Fibroblast of pulmonary artery (primary cell): Measurements from ENCODE around the gene B4GALT4.

Experiments
- DNase-seq: peaks from one replicate; pipeline ENCODE4 v3.0.0-alpha.2; 2010; ENCODE audit warnings: low read depth
- H3K4me3 ChIP-seq: replicated peaks from 2 replicates; pipeline ENCODE4 v1.5.1; 2011; ENCODE audit warnings: low read depth, mild to moderate bottlenecking, control low read depth, low read length, moderate library complexity
- CTCF ChIP-seq: IDR thresholded peaks from 2 replicates; pipeline ENCODE4 v1.5.1; 2011; ENCODE audit warnings: mild to moderate bottlenecking, control low read depth, low read length, inconsistent platforms; ENCODE audit errors: missing control alignments

Gene B4GALT4

GRCh38 chr3:119227070-119227850 lies 13.4 kb downstream of the B4GALT4 start:
- DNase-seq: no peak
- no peak overlapping the region for H3K4me3 ChIP-seq
- TF ChIP-seq CTCF: no peak

GRCh38 chr3:119225121-119225520 lies 15.6 kb downstream of the B4GALT4 start:
- TF ChIP-seq CTCF: no peak
- no peak overlapping the region for H3K4me3 ChIP-seq
- DNase-seq: no peak

GRCh38 chr3:119223511-119223910 lies 17.2 kb downstream of the B4GALT4 start:
- H3K4me3 ChIP-seq: no peak overlapping the region
- no peak for DNase-seq
- no peak for TF ChIP-seq CTCF

- no peak overlapping the region for H3K4me3 ChIP-seq
- DNase-seq: no peak
- TF ChIP-seq CTCF: no peak
Observed at GRCh38 chr3:119222391-119222790, 18.3 kb downstream of the B4GALT4 start.

GRCh38 chr3:119221779-119222320 lies 18.8 kb downstream of the B4GALT4 start:
- no peak overlapping the region for H3K4me3 ChIP-seq
- no peak for DNase-seq
- no peak for TF ChIP-seq CTCF

- TF ChIP-seq CTCF: no peak
Observed at GRCh38 chr3:119220970-119221667, 19.6 kb downstream of the B4GALT4 start.

GRCh38 chr3:119220198-119220597 lies 20.5 kb downstream of the B4GALT4 start:
- TF ChIP-seq CTCF: no peak
- H3K4me3 ChIP-seq: no peak overlapping the region
- no peak for DNase-seq

More at GRCh38 chr3:119220970-119221667, 19.6 kb downstream of the B4GALT4 start:
- H3K4me3 ChIP-seq: no peak overlapping the region
- DNase-seq: no peak
